LNCAP (cell line): ENCODE data around the gene GNG10.

Experiments used
- CTCF ChIP-seq: fragments of 450-650 bp; IDR thresholded peaks from 2 replicates; pipeline ENCODE4 v1.5.1; 2017; ENCODE audit warnings: mild to moderate bottlenecking

The GNG10 gene

GRCh38 chr9:111630182-111630963 is 31.0 kb upstream of the GNG10 start:
- TF ChIP-seq CTCF: no peak

GRCh38 chr9:111630964-111631213 is 30.5 kb upstream of the GNG10 start:
- no peak for TF ChIP-seq CTCF

GRCh38 chr9:111631214-111631971 is 30.0 kb upstream of the GNG10 start, which contains the start of gene DNAJC25:
Gene DNAJC25, plus strand, starts transcription at chr9:111631334. Its CDS starts 74 bp downstream, at chr9:111631408.
- no peak for TF ChIP-seq CTCF

GRCh38 chr9:111632060-111632459 is 29.3 kb upstream of the GNG10 start:
- TF ChIP-seq CTCF: no peak

GRCh38 chr9:111632695-111633388 is 28.6 kb upstream of the GNG10 start:
- no peak for TF ChIP-seq CTCF

DNA sequence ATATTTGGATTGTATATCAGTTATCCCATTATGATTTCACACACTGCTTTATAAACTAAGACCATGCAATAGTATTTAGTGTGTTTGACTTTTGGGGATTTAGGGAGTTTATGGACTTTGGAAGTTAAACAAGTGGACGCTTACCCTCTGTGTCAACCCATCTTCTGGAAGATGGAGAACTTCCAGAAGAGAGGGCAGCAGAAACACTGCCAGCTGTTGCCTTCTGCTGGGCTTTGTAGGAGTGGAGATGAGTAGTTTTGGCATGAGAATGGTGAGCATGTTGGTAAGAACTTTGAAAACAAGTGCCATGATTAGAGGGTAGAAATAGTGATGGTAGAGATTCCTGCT is 28.0 kb upstream of the GNG10 start:
- TF ChIP-seq CTCF: no peak

GRCh38 chr9:111634860-111635259 is 26.5 kb upstream of the GNG10 start:
- no peak for TF ChIP-seq CTCF
